KG1 (cell line): ENCODE results near the gene NMB.
"Not testable (repeated sequence)": the region's sequence is repeated elsewhere in the genome, so short reads cannot be mapped to it uniquely, and the experiment has no call there.

Experiments
- DNase-seq: peaks from one replicate; lab custom pipeline; 2025; lab: John Stamatoyannopoulos, UW

NMB gene, protein sequence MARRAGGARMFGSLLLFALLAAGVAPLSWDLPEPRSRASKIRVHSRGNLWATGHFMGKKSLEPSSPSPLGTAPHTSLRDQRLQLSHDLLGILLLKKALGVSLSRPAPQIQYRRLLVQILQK

DNA sequence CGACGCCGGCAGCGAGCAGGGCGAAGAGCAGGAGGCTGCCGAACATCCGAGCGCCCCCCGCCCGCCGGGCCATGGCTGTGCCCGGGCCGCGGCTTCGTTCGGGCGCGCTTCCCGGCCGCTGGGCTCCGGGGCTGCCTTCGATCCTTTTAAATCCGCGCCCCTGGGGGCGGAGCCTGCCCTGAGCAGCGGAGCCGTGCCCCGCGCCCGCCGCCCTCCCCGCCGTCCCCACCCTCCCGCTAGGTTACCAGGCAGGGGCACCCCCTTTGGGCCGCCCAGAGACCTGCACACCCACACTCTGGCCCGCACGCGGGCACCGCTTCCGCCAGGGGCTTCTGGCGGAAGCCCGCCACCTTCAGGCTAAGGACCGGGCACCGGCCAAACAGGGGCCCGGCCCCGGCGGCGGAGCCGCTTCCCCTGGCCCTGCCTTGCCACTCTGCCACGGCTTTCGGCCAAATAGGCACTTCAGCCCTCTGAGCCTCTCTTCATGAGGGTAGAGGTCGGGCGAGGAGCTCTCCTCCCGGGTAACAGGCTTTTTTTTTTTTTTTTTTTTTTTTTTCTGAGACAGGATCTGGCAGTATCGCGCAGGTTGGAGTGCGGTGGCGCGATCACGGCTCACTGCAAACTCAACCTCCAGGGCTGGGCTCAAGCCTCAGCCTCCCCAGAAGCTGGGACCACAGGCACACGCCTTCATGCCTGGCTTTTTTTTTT lies at the start of gene NMB:
Gene NMB (minus strand): TSS at position 120 of the 708 bp plus-strand sequence. CDS start 47 bp downstream, at position 73.
- DNase-seq: peak; percentile 75

DNA sequence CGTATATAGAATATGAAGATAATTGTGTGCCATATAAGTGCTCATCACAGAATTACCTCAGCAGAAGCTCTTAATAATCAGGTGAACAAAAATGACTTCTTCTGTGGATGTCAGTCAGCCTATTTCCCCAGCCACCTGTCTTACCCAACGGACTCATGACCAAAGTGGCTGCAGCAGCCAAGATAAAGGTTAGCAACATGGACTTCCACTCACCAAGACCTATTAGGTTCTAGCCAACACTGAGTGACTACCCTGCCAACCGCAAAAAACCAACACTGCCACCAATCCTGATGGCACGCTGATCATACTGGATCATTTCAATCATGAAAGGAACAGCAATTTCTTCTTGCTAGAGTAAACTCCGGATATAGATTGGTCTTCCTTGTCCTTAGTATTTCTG lies 45.8 kb upstream of the NMB start:
- DNase-seq: no peak

DNA sequence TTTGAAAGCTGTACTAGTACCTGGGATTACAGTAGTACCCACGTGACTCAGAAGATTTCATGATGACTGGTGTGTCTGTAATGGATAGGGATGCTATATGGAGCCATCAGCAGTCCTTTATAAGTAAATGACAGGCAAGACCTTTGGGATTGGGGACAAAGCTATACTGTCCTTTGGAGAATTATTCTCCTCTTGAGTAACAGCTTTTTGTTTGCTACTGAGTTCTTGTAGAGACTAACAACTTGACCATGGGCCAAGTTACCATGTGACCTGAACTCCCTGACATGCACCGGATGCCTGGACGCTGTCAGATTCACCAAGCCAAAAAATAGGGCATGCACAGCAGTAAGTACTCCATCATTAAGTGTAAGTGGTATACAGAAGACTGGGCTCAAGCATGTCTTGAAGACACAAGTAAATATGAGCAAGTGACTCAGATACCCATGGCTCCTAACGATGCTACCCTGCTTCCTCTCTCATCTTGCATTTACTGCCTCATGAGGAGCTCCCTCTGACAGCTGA lies 45.0 kb upstream of the NMB start:
- no peak for DNase-seq

DNA sequence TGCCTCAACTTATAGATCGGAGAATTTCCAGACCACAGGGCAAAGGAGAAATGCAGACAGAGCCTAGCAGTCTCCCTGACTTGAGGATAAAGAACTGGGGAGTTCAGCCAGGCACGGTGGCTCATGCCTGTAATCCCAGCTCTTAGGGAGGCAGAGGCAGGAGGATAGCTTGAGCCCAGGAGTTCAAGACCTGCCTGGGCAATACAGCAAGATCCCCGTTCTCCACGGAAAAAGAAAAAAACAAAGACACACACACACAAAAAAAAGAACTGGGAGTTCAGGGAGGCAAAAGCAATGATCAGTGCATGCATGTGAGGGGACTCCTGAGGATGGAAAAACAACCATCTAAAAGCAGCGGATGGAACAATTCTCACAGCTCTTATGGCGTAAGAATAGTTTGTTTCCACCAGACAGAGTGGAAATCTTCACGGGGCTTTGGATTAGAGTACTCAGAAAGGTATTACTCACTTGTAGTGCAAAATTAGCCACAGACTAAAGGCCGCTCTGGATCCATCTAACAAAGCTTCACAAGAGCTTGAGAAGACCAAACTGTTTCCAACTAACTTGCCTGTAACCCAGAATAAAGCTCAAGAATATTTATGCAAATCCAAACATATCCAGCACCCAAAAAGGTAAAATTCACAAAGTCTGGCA lies 41.7 kb upstream of the NMB start:
- no peak for DNase-seq

DNA sequence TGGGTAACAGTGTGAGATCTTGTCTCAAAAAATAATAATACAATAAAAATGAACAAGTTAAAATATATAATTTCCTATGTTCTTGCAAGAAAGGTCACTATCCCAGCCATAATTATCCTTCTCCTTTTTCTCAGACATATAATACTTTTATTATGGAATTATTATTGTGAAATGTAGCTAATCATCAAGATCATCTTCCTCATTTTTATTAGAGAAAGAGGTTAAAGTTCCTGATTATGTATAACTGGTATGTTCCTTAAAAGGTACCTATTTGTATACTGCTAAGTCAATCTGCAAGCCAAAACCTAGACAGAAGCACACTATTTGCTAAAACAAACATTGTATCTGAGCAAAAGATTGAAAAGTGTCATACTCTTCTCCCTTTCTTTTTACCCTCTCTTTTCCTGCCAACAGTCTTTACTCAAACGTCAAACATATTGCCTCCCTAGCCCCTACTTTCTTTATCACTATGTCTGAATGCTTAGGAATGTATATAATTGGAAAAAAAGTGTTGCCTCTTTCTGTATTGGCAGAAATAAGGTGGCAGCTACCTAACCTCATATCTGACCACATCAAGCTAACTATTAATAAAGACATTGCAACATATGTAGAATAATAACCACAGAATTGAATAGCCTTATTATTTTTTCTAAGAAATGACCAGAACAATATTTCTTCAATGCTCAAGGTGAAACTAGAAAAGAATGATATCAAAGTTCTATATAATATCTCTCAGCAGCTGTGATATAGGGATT lies 39.4 kb upstream of the NMB start:
- no peak for DNase-seq

DNA sequence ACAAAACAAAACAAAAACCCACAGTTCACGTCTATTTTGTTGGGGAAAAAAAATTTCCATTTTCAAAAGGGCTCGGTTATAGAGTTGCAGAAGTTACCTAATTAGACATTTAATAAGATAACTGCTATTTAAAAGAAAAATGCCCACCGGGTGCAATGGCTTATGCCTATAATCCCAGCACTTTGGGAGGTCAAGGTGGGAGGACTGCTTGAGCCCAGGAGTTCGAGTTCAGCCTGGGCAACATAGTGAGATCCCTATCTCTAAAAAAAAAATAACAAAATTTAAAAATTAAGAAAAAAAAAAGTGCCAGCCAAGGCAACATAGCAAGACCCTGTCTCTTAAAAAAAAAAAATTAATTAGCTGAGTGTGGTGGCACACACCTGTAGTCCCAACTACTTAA lies 38.8 kb upstream of the NMB start:
- no peak for DNase-seq

DNA sequence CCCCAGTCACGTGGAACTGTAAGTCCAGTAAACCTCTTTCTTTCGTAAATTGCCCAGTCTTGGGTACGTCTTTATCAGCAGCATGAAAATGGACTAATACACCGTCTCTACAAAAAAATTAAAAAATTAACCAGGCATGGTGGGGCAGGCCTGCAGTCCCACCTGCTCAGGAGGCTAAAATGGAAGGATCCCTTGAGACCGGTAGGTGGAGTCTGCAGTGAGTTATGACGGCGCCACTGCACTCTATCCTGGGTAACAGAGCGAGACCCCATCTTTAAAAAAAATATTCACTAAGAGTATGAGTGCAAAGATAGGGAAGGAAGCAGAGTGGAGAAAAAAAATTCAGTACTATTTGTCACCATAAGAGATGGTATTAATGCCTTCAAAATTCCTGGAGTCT lies 32.3 kb upstream of the NMB start:
- DNase-seq: no peak

DNA sequence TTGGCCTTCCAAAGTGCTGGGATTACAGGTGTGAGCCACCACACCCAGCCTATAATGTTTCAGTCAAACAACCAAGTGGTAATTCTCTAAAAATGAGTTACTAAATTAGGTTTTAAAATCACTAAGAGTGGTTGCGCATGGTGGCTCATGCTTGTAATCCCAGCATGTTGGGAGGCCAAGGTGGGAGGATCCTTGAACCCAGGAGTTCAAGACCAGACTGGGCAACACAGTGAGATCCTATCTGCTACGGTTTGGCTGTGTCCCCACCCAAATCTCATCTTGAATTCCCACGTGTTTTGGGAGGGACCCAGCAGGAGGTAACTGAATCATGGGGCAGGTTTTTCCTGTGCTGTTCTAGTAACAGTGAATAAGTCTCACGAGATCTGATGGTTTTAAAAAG lies 31.9 kb upstream of the NMB start:
- no peak for DNase-seq

DNA sequence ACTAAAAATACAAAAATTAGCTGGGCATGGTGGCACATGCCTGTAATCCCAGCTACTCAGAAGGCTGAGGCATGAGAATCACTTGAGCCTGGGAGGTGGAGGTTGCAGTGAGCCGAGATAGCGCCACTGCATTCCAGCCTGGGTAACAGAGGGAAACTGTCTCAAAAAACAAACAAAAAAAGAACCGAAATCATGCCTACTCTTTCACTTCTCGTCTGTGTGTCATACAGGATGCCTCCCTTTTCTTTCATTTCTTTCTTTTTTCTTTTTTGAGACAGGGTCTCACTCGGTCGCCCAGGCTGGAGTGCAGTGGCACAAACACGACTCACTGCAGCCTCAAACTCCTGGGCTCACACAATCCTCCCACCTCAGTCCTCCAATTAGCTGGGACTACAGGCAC lies 28.4 kb upstream of the NMB start:
- not testable (repeated sequence) for DNase-seq

DNA sequence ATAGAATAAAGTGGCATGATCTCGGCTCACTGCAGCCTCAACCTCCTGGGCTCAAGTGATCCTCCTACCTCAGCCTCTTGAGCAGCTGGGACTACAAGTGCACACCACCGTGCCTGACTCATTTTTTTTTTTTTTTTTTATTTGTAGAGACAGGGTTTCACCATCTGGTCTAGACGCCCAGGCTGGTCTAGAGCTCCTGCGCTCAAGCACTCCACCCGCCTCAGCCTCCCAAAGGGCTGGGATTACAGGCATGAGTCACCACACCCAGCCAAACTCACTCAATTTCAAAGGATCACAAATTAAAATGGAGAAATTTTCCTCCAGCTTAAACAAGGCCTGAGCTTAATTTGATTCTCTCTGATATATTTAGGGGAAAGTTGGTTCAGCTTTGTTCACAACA lies 27.3 kb upstream of the NMB start:
- no peak for DNase-seq

DNA sequence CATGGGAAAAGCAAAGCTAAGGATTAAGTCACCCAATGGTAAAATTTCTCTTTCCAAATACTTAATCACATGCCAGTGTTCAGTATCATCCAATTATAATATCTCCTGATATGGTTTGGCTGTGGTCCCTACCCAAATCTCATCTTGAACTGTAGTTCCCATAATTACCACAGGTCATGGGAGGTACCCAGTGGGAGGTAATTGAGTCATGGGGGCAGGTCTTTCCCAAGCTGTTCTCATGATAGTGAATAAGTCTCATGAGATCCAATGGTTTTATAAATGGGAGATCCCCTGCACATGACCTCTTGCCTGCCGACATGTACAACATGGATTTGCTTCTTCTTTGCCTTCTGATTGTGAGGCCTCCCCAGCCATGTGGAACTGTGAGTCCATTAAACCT lies 26.1 kb upstream of the NMB start:
- DNase-seq: no peak

DNA sequence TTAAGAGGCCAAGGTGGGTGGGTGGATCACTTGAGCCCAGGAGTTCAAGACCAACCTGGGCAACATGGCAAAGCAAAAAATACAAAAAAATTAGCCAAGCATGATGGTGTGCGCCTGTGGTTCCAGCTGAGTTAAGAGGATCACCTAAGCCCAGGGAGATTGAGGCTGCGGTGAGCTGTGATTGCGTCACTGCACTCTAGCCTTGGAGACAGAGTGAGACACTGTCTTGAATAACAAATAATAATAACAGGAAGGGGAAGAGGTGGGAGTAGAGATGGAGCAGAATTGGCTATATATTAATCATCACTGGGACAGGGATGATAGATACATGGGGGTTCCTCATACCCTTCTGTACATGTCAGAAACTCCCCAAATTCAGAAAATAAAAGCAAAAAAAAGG lies 23.8 kb upstream of the NMB start:
- DNase-seq: no peak

DNA sequence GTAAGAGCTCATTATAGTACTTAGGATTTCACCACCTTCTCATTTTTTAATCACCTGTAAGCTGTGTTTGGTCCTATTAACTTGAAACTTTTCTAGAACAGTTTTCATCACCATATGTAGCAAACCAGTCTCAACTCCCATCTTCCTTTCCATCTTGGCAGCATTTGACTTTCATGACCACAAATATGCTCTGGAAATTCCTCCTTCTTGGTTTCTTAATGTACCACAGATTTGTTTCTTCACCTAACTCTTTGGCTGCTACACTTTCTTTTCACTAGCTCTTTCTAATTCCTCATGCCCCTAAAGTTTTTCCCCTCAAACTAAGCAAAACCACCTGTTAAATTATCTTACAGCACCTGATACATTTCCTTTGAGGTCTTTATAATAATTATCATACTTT lies 13.2 kb upstream of the NMB start:
- DNase-seq: no peak

DNA sequence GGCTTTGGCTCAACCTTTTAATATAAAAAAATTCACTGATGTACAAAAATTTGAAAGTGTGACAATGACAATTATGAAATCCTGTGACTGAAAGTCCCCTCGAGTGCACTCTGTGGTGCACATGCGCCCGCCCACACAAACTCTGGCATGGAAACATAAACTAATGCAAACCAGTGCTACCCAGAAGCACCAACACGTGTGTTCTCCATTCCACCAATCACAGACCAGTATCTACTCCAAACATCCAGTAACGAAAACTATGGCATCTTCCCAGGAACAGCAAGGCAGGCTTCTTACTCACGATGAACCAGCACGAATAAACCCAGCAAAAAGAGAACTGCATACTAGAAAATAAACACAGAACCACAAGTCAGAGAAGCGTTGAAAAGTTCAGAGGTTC lies 11.7 kb upstream of the NMB start:
- no peak for DNase-seq

DNA sequence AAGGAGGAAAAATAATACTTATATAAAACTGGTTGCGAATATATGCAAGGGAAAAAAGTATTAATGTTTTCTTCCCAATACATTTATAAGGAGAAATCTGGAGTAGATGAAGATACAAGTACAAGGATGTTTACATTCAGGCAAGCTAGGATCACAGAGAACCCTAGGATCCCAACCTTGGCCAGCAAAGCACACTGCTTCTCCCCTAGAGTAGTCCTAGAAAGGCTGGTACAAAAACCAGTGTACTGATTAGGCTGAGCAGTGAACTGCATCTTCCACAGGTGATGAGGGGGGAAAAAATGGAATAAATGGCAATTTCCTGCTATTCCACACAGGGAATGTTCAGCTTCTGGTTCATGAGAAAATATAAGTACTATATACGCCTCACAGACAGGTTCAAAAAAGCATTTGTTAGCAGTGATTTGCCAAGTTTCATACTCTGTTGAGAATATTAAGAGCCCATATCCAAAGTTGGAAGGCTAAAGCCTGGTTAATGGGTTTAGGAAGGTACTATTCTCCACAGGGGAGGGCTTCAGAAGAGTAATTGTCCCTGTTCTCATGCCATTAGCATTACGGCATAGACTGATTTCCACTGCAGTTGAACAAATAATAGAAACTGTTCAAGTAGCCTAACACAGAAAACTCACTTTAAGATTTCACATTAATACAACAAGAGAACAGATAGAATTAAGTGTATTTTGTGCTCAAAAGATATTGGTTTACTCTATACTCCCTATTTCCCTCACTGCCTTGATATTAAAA lies 10.4 kb upstream of the NMB start:
- no peak for DNase-seq

DNA sequence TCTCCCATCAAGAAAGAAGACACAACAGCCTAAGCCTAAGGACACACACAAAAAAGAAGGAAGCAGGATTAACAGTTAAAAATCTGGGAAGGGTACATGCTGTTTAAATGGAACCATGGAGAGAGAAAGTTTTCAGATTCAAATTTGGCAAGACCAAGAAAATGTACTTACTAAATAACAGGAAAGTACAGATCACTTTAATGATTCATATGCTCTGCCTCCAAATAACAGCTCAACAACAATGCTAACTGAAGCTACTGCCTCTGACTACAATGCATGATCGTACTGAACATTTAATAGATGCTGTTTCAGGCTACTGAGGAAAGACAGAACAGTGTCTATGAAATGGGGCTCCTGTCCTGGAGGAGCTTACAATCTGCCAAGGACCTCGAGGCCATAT lies 8.4 kb upstream of the NMB start:
- no peak for DNase-seq

DNA sequence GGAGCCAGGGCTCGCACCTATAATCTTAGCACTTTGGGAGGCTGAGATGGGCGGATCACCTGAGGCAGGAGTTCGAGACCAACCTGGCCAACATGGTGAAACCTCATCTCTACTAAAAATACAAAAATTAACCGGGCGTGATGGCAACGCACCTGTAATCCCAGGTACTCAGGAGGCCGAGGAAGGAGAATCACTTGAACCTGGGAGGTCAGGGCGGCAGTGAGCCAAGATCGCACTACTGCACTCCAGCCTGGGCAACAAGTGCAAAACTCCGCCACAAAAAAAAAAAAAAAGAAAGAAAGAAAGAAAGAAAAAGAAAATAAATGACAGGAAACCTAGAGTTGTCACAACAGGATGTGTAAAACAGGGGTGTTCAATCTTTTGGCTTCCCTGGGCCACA lies 3.0 kb upstream of the NMB start:
- no peak for DNase-seq

DNA sequence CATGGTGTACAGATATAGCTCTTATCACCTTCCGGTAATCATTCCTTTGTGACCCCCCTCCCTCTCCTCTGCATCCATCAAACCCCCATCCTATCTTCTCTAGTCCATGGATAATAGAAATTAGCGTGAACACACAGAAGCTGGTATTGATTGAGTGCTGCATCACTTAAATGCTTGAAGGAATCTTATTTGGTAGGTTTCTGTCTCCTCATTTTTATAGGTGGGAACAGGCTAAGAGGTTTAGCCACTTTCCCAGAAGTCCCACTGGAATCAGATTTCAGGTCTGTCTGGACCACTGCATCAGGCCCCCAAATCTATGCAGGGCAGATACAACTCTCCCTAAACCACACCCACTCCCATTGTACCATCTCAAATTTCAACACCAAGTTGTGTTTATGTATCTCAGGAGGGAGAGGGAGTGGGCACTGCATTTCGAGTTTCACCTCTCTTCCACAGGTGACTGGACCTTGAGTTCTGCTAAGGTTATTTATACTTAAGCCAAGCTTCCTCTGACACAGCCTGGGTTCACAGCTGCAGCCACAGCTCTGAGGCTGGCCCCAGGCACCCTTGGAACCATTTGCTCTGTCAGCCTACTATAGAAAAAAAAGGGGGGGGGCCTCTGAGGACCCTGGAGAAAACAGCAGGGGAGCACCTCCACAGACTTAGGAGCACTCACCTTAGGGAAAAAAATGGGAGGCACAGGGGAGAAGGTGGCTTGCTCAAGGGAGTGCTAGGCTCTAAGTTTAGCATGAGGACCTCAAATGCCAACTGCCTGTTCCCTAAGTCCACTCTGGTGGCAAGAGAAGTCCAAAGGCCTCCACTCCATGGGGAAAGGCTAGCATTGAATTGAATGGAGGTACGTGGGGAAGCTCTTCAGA lies 2.1 kb upstream of the NMB start:
- no peak for DNase-seq

DNA sequence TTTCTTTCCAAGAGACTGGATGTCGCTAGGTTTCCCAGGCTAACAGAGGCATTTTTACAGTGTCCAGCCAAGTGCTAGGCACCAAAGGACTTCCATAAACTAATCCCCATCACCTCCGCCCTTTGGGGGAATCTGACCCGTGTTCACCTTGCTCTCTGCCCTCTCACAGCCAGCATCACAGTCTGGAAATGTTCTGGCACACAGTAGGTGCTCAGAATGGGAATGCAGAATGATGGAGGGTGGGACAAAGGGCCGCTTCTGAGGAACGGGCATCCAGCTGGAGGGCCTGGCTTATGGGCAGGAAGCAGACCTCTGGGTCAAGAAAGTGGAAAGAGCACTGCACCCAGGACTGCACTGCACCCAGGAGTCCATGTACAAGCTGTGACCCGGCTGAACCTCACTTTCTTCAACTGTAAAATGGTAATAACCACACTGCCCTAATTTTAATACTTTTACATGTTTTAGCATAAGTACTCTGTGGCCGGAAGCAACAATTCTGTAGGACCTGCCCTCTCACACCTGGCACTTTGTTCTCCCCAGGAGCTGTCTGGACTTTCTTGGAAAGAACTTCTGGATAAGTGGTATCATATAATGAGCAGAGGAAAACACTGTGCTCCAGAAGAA lies 901 bp upstream of the NMB start:
- no peak for DNase-seq

DNA sequence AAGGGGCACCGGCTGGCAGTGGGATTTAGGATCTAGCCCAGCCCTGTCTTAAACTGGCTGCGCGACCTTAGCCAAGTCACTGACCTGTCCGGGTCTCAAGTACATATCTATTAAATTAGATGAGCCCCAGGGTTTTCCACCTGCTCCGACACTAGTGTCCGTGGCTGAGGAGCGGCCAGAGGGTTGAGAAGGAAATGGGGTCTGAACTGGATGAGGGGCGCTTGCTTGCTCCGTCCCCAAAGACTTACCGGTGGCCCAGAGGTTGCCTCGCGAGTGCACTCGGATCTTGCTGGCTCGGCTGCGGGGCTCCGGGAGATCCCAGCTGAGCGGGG lies 285 bp downstream of the NMB start:
- DNase-seq: no peak

DNA sequence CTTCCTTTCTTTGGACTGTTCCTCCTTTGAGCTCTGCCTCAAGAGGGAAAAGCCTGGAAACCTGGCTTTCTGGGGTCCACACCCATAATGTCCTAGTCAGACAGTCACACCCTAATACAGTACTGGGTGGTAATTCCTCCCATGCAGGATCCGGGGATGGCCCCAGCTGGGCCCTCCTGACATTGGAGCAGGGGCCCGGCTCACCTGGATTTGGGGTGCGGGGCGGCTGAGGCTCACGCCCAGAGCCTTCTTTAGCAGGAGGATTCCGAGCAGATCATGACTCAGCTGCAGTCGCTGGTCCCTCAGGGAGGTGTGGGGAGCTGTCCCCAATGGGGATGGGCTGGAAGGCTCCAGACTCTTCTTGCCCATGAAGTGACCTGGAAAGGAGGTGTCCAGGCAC lies 1.0 kb downstream of the NMB start:
- no peak for DNase-seq
